Hematopoietic multipotent progenitor cell treated with erythropoietin and hydrocortisone succinate and interleukin-3 and kit ligand, for 17 days (in vitro differentiated cells): ENCODE measurements around the gene CTRB2.

Source experiments
- DNase-seq: peaks from one replicate; pipeline ENCODE4 v3.0.0-alpha.2; 2015; ENCODE audit warnings: low spot score

CTRB2 gene

GRCh38 chr16:75169899-75170405, 37.0 kb downstream of the CTRB2 start:
- DNase-seq: no peak

- DNase-seq: no peak
Measured at GRCh38 chr16:75160386-75160785, 46.6 kb downstream of the CTRB2 start.
